DOHH2 (cell line): Measurements from ENCODE around the gene SLFNL1.

Experiments
- H3F3A ChIP-seq: fragments of 200-600 bp; sonication (generic), shearing (Covaris generic); 2 replicates; pipeline ENCODE4 v1.6.0; 2016; ENCODE audit warnings: antibody characterized with exemption, mild to moderate bottlenecking; ENCODE audit not compliant: control insufficient read depth, insufficient read depth
- H3K27ac ChIP-seq: fragments of 200-600 bp; sonication (generic); 2 replicates; pipeline ENCODE4 v1.5.1; 2014; ENCODE audit warnings: low read depth, mild to moderate bottlenecking, low read length, moderate library complexity
- H3K27me3 ChIP-seq: fragments of 200-600 bp; sonication (generic); 2 replicates; pipeline ENCODE4 v1.6.1; 2014; ENCODE audit warnings: mild to moderate bottlenecking, low read length, mixed read lengths; ENCODE audit not compliant: control insufficient read depth
- H3K36me3 ChIP-seq: fragments of 200-600 bp; sonication (generic); 2 replicates; pipeline ENCODE4 v1.6.1; 2014; ENCODE audit warnings: mild to moderate bottlenecking, low read length, moderate library complexity, mixed read lengths; ENCODE audit not compliant: control insufficient read depth
- H3K4me1 ChIP-seq: fragments of 200-600 bp; sonication (generic); 2 replicates; pipeline ENCODE4 v1.6.1; 2014; ENCODE audit warnings: mild to moderate bottlenecking, low read length, mixed read lengths; ENCODE audit not compliant: control insufficient read depth
- H3K4me2 ChIP-seq: fragments of 200-600 bp; sonication (generic); 2 replicates; pipeline ENCODE4 v1.6.0; 2014; ENCODE audit warnings: mild to moderate bottlenecking, low read length, moderate library complexity
- H3K4me3 ChIP-seq: fragments of 200-600 bp; sonication (generic); 2 replicates; pipeline ENCODE4 v1.5.1; 2014; ENCODE audit warnings: mild to moderate bottlenecking, low read length, mixed read lengths
- H3K79me2 ChIP-seq: fragments of 200-600 bp; sonication (generic); 2 replicates; pipeline ENCODE4 v1.6.1; 2014; ENCODE audit warnings: mild to moderate bottlenecking, low read length, mixed read lengths; ENCODE audit not compliant: control insufficient read depth
- H3K9me2 ChIP-seq: fragments of 200-600 bp; sonication (generic); replicated peaks from 2 replicates; pipeline ENCODE4 v1.6.1; 2014; ENCODE audit warnings: mild to moderate bottlenecking, low read length, mixed read lengths; ENCODE audit not compliant: control insufficient read depth
- H3K9me3 ChIP-seq: fragments of 200-600 bp; sonication (generic); 2 replicates; pipeline ENCODE4 v1.6.1; 2014; ENCODE audit warnings: antibody characterized with exemption, low read length, mixed read lengths; ENCODE audit not compliant: control insufficient read depth, insufficient read depth
- H4K20me1 ChIP-seq: fragments of 200-600 bp; sonication (generic); 2 replicates; pipeline ENCODE4 v1.6.0; 2014; ENCODE audit warnings: low read depth, mild to moderate bottlenecking, antibody characterized with exemption, low read length, moderate library complexity; ENCODE audit not compliant: control insufficient read depth, insufficient read depth
- CTCF ChIP-seq: fragments of 200-600 bp; sonication (generic); IDR thresholded peaks from one replicate; pipeline ENCODE4 v1.5.1; 2014; ENCODE audit warnings: antibody characterized with exemption, mild to moderate bottlenecking, low read depth, low read length; ENCODE audit not compliant: poor library complexity, severe bottlenecking
- EZH2phosphoT487 ChIP-seq: fragments of 200-600 bp; sonication (generic); IDR thresholded peaks from 2 replicates; pipeline ENCODE4 v1.6.1; 2017; ENCODE audit warnings: borderline replicate concordance, mild to moderate bottlenecking, antibody characterized with exemption, low read length, moderate library complexity, mixed read lengths

SLFNL1 gene

DNA sequence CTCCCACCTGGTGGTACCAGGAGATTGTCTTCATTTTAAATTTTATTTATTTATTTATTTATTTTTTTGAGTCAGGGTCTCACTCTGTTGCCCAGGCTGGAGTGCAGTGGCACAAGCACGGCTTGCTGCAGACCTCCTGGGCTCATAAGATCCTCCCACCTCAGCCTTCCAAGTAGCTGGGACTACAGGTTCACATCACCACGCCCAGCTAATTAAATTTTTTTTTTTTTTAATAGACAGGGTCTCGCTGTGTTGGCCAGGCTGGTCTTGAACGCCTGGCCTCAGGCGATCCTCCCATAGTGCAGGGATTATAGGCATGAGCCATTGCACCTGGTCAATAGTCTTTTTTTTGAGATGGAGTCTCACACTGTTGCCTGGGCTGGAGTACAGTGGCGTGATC lies 8.5 kb downstream of the SLFNL1 start:
- Histone ChIP-seq H3K4me2 (no peak overlapping the region), H3K27ac (no peak overlapping the region), H3K79me2 (no peaks in the 10 kb centered on the region; the same call in 1 of the 2 replicates), H3K4me1 (no peaks in the 10 kb centered on the region), H3K9me2 (no peaks in the 10 kb centered on the region), H3F3A (no peaks in the 10 kb centered on the region), H3K36me3 (peaks cover 92% of the 10 kb centered on the region), H3K9me3 (no peaks in the 10 kb centered on the region), H3K4me3 (no peak overlapping the region), H4K20me1 (peaks cover 12% of the 10 kb centered on the region; the same call in 1 of the 2 replicates), H3K27me3 (no peaks in the 10 kb centered on the region)
- TF ChIP-seq EZH2phosphoT487 (no peak), CTCF (no peak)

GRCh38 chr1:41010345-41010744 lies 11.2 kb downstream of the SLFNL1 start:
- H3K27me3 ChIP-seq: no peaks in the 10 kb centered on the region
- no peaks in the 10 kb centered on the region for H3K4me1 ChIP-seq
- no peaks in the 10 kb centered on the region; the same call in 1 of the 2 replicates for H3K79me2 ChIP-seq
- TF ChIP-seq CTCF (no peak), EZH2phosphoT487 (no peak)
- peaks cover 12% of the 10 kb centered on the region; the same call in 1 of the 2 replicates for H4K20me1 ChIP-seq
- H3K4me3 ChIP-seq: no peak overlapping the region
- no peak overlapping the region for H3K27ac ChIP-seq
- no peaks in the 10 kb centered on the region for H3K9me2 ChIP-seq
- H3K36me3 ChIP-seq: peaks cover 96% of the 10 kb centered on the region
- H3K4me2 ChIP-seq: no peak overlapping the region
- no peaks in the 10 kb centered on the region for H3K9me3 ChIP-seq
- no peaks in the 10 kb centered on the region for H3F3A ChIP-seq

DNA sequence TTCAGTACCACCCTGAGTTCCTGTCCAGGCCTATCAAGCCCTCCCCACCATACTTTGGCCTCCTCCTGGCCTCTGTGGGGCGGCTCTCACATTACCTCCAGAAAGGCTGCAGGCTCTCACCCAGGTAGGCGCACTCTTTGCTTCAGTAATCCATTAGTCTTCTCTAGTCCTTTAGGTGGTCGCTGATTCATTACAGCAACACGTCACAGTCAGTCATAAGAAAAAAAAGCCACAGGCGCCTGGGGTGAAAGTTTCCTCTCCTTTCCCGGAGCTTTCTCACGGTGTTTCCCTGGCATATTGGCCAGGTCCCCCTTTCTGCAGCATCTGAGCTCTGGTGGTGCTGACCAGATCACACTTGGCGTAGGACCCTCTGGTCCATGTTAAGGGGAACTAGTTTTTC lies 12.1 kb downstream of the SLFNL1 start:
- Histone ChIP-seq H3K36me3 (peaks cover 96% of the 10 kb centered on the region), H3K27me3 (no peaks in the 10 kb centered on the region), H3K4me1 (no peaks in the 10 kb centered on the region), H4K20me1 (peaks cover 6% of the 10 kb centered on the region; the same call in 1 of the 2 replicates), H3K4me3 (no peak overlapping the region), H3K79me2 (peaks cover 4% of the 10 kb centered on the region), H3K9me3 (no peaks in the 10 kb centered on the region), H3F3A (no peaks in the 10 kb centered on the region), H3K4me2 (no peak overlapping the region), H3K27ac (no peak overlapping the region), H3K9me2 (no peaks in the 10 kb centered on the region)
- TF ChIP-seq CTCF (no peak), EZH2phosphoT487 (no peak)
